Measurements from ENCODE around the gene THSD1.
"Not testable (repeated sequence)": the region's sequence is repeated elsewhere in the genome, so short reads cannot be mapped to it uniquely, and the experiment has no call there.

THSD1 gene

GRCh38 chr13:52345048-52345447, 60.9 kb downstream of the THSD1 start:
- no peak for DNase-seq (ENCODE audit: low read depth)
- no peak for TF ChIP-seq POLR2A (IDR thresholded peaks at IDR 0.05; ENCODE audit: extremely low read depth, insufficient read length)
- TF ChIP-seq CTCF (IDR thresholded peaks at IDR 0.05; ENCODE audit: low read depth, low read length): no peak
- TF ChIP-seq MAX (IDR thresholded peaks at IDR 0.05; ENCODE audit: low read depth, low read length): no peak
- TF ChIP-seq MYC (IDR thresholded peaks at IDR 0.05; ENCODE audit: low read depth, low read length): no peak

GRCh38 chr13:52344108-52344507, 61.9 kb downstream of the THSD1 start:
- no peak overlapping the region for H3K4me3 ChIP-seq (ENCODE audit: low read depth, low read length)
- no peak for DNase-seq (ENCODE audit: low read depth)
- TF ChIP-seq CTCF (IDR thresholded peaks at IDR 0.05; ENCODE audit: low read depth, low read length): no peak
- TF ChIP-seq MYC (IDR thresholded peaks at IDR 0.05; ENCODE audit: low read depth, low read length): no peak
- TF ChIP-seq MAX (IDR thresholded peaks at IDR 0.05; ENCODE audit: low read depth, low read length): no peak
- no peak for TF ChIP-seq POLR2A (IDR thresholded peaks at IDR 0.05; ENCODE audit: extremely low read depth, insufficient read length)

More at GRCh38 chr13:52345048-52345447, 60.9 kb downstream of the THSD1 start:
- no peak overlapping the region for H3K4me3 ChIP-seq (ENCODE audit: low read depth, low read length)

GRCh38 chr13:52342203-52342602, 63.8 kb downstream of the THSD1 start:
- not testable (repeated sequence) for H3K4me3 ChIP-seq (ENCODE audit: low read depth, low read length); DNase-seq (ENCODE audit: low read depth)

GRCh38 chr13:52337828-52338455, 68.0 kb downstream of the THSD1 start:
- H3K4me3 ChIP-seq (ENCODE audit: low read depth, low read length); DNase-seq (ENCODE audit: low read depth): not testable (repeated sequence)

GRCh38 chr13:52334107-52334506, 71.9 kb downstream of the THSD1 start:
- DNase-seq (ENCODE audit: low read depth); H3K4me3 ChIP-seq (ENCODE audit: low read depth, low read length): not testable (repeated sequence)

GRCh38 chr13:52331844-52332243, 74.1 kb downstream of the THSD1 start:
- DNase-seq (ENCODE audit: low read depth); H3K4me3 ChIP-seq (ENCODE audit: low read depth, low read length): not testable (repeated sequence)
